Left ventricle myocardium superior (tissue), 1 donor: ENCODE results near the gene FGGY. TPM values are rescaled to one million over a fixed set of nuclear protein-coding genes. Genes with fewer than 3 reads are reported as not detected.
"Not testable (repeated sequence)": the region's sequence is repeated elsewhere in the genome, so short reads cannot be mapped to it uniquely, and the experiment has no call there.

ENCODE experiments used
- ATAC-seq: fragments of 200-7000 bp; cut with Tn5 transposase; one replicate; pipeline ENCODE4 v1.9.1; 2020; ENCODE audit warnings: mild to moderate bottlenecking, moderate library complexity
- DNase-seq: peaks from one replicate; pipeline ENCODE4 v3.0.0-alpha.2; 2020
- intact Hi-C: fragments of 100-400 bp; cut with micrococcal nuclease; formaldehyde crosslinking; loops from one replicate; pipeline ENCODE4 v1.11.0; 2022
- total RNA-seq: library from RNA; stranded (reverse); fragmentation: NEBNext Ultra II Directional; extraction: Animal tissue kit (Norgen Biotek cat#: 25700); gene quantifications from one replicate; pipeline ENCODE4 v1.2.1, GENCODE V29; 2021
- donor health status: DM: no; HTN: yes; CAD: no; lungs with severe emphysema.

The FGGY gene
- total RNA-seq, 1 donor from 2014 or later: 29.7 TPM

GRCh38 chr1:59340411-59341307 is 43.8 kb downstream of the FGGY start:
- DNase-seq: no peak
- ATAC-seq: no peak
- intact Hi-C loops: no loop called here

- intact Hi-C loops: no loop called here
- ATAC-seq: no peak
Measured at GRCh38 chr1:59342801-59343575, 46.1 kb downstream of the FGGY start.

GRCh38 chr1:59343576-59343840 is 46.6 kb downstream of the FGGY start:
- DNase-seq (no peak), ATAC-seq (no peak)
- intact Hi-C loops: no loop called here

More at GRCh38 chr1:59342801-59343575, 46.1 kb downstream of the FGGY start:
- DNase-seq: no peak

- DNase-seq (no peak), ATAC-seq (no peak)
- intact Hi-C loops: no loop called here
Measured at GRCh38 chr1:59345221-59345620, 48.3 kb downstream of the FGGY start.

GRCh38 chr1:59346429-59346828 is 49.5 kb downstream of the FGGY start:
- intact Hi-C loops: no loop called here
- DNase-seq: no peak
- ATAC-seq: no peak

GRCh38 chr1:59349101-59349500 is 52.2 kb downstream of the FGGY start:
- no peak for ATAC-seq
- intact Hi-C loops: no loop called here
- no peak for DNase-seq

GRCh38 chr1:59350521-59350920 is 53.6 kb downstream of the FGGY start:
- ATAC-seq: no peak
- no peak for DNase-seq
- intact Hi-C loops: no loop called here

- intact Hi-C loops: no loop called here
- ATAC-seq (no peak), DNase-seq (no peak)
Measured at GRCh38 chr1:59352065-59352464, 55.2 kb downstream of the FGGY start.

- intact Hi-C loops: no loop called here
- no peak for DNase-seq
- no peak for ATAC-seq
Measured at GRCh38 chr1:59353453-59353852, 56.6 kb downstream of the FGGY start.

GRCh38 chr1:59354239-59354638 is 57.3 kb downstream of the FGGY start:
- ATAC-seq, intact Hi-C loops, DNase-seq: not testable (repeated sequence)

GRCh38 chr1:59354709-59355337 is 57.9 kb downstream of the FGGY start:
- peak; percentile 28 for DNase-seq
- intact Hi-C loops: no loop called here

GRCh38 chr1:59355361-59355760 is 58.5 kb downstream of the FGGY start:
- ATAC-seq: peak; percentile 68
- intact Hi-C loops: no loop called here
- no peak for DNase-seq

More at GRCh38 chr1:59354709-59355337, 57.9 kb downstream of the FGGY start:
- ATAC-seq: peak; percentile 76

- no peak for DNase-seq
- ATAC-seq: no peak
- intact Hi-C loops: no loop called here
Measured at GRCh38 chr1:59356627-59357026, 59.7 kb downstream of the FGGY start.

GRCh38 chr1:59357645-59358320 is 60.9 kb downstream of the FGGY start:
- no peak for DNase-seq
- intact Hi-C loops: no loop called here
- ATAC-seq: no peak

- DNase-seq (no peak), ATAC-seq (no peak)
- intact Hi-C loops: no loop called here
Measured at GRCh38 chr1:59359325-59359724, 62.4 kb downstream of the FGGY start.

- no peak for DNase-seq
- intact Hi-C loops: no loop called here
- ATAC-seq: peak; percentile 21
Measured at GRCh38 chr1:59360170-59360569, 63.3 kb downstream of the FGGY start.

- intact Hi-C loops: no loop called here
- no peak for ATAC-seq
- DNase-seq: no peak
Measured at GRCh38 chr1:59360729-59361128, 63.8 kb downstream of the FGGY start.

GRCh38 chr1:59361766-59362165 is 64.9 kb downstream of the FGGY start:
- DNase-seq: peak; percentile 37
- intact Hi-C loops: no loop called here
- peak; percentile 81 for ATAC-seq

- DNase-seq (no peak), ATAC-seq (no peak)
- intact Hi-C loops: no loop called here
Measured at GRCh38 chr1:59364037-59364436, 67.1 kb downstream of the FGGY start.

- no peak for ATAC-seq
- intact Hi-C loops: no loop called here
- DNase-seq: no peak
Measured at GRCh38 chr1:59366346-59366745, 69.5 kb downstream of the FGGY start.
